PC-9 (cell line): ENCODE measurements around the gene DHX8. TPM values are rescaled to one million over a fixed set of nuclear protein-coding genes. Genes with fewer than 3 reads are reported as not detected.

ENCODE experiments used
- BruUV-seq: library from RNA; stranded (reverse); fragments of 400-500 nt; replicated peaks from 2 replicates; lab custom pipeline; 2021; lab: Mats Ljungman, UMichigan
- CTCF ChIA-PET: fragments of 300-600 bp; sonication (Branson Sonifier 250); formaldehyde crosslinking; loops from one replicate; lab custom pipeline; 2022; ENCODE audit warnings: antibody characterized with exemption; lab: Charles Lee
- POLR2A ChIA-PET: fragments of 300-600 bp; sonication (Branson Sonifier 250); formaldehyde crosslinking; loops from one replicate; lab custom pipeline; 2022; ENCODE audit warnings: antibody characterized with exemption; ENCODE audit not compliant: unreplicated experiment; lab: Charles Lee
- DNase-seq, 2 experiments: peaks; one replicate each; pipeline versions ENCODE4 v3.0.0 to v3.0.0-alpha.2; 2015 to 2022; ENCODE audit warnings: mixed read lengths in 1 of 2
- H2AFZ ChIP-seq: fragments of 200-600 bp; sonication (generic); 2 replicates; pipeline ENCODE4 v1.8.1; 2017; ENCODE audit warnings: antibody characterized with exemption
- H3F3A ChIP-seq: fragments of 200-600 bp; sonication (generic); 2 replicates; pipeline ENCODE4 v1.8.1; 2017; ENCODE audit warnings: antibody characterized with exemption, mild to moderate bottlenecking, low read depth; ENCODE audit not compliant: insufficient read depth
- H3K27ac ChIP-seq: fragments of 200-600 bp; sonication (generic); 2 replicates; pipeline ENCODE4 v1.6.1; 2016; ENCODE audit warnings: mixed run types
- H3K27me3 ChIP-seq: fragments of 200-600 bp; sonication (generic); 2 replicates; pipeline ENCODE4 v1.6.1; 2016; ENCODE audit warnings: low read depth, mixed run types; ENCODE audit not compliant: insufficient read depth
- H3K36me3 ChIP-seq: fragments of 200-600 bp; sonication (generic); 2 replicates; pipeline ENCODE4 v1.6.1; 2016; ENCODE audit warnings: low read depth, mixed run types
- H3K4me1 ChIP-seq: fragments of 200-600 bp; sonication (generic); replicated peaks from 2 replicates; pipeline ENCODE4 v1.6.1; 2016; ENCODE audit warnings: mixed run types; ENCODE audit not compliant: insufficient read depth
- H3K4me2 ChIP-seq: fragments of 200-600 bp; sonication (generic); 2 replicates; pipeline ENCODE4 v1.6.1; 2017; ENCODE audit warnings: mixed run types
- H3K4me3 ChIP-seq: fragments of 200-600 bp; sonication (generic); 2 replicates; pipeline ENCODE4 v1.6.1; 2016; ENCODE audit warnings: mixed run types
- H3K79me2 ChIP-seq: fragments of 200-600 bp; sonication (generic); 2 replicates; pipeline ENCODE4 v1.6.1; 2017; ENCODE audit warnings: low read depth, mixed run types
- H3K9me2 ChIP-seq: fragments of 200-600 bp; sonication (generic); 2 replicates; pipeline ENCODE4 v1.8.1; 2017; ENCODE audit warnings: mild to moderate bottlenecking; ENCODE audit not compliant: insufficient read depth
- H3K9me3 ChIP-seq: fragments of 200-600 bp; sonication (generic); 2 replicates; pipeline ENCODE4 v1.8.1; 2016; ENCODE audit warnings: low read depth; ENCODE audit not compliant: insufficient read depth
- H4K20me1 ChIP-seq: fragments of 200-600 bp; sonication (generic); 2 replicates; pipeline ENCODE4 v1.8.1; 2017; ENCODE audit not compliant: insufficient read depth
- EZH2 ChIP-seq: fragments of 200-600 bp; sonication (generic); IDR thresholded peaks from 2 replicates; pipeline ENCODE4 v1.8.0; 2017; ENCODE audit warnings: antibody characterized with exemption, low read depth
- intact Hi-C: fragments of 100-400 bp; cut with micrococcal nuclease; formaldehyde crosslinking; loops from one replicate; pipeline ENCODE4 v1.10.0; 2022; ENCODE audit not compliant: unreplicated experiment
- total RNA-seq: library from RNA; stranded (reverse); gene quantifications from 2 replicates; pipeline ENCODE4 v1.2.3, GENCODE V29; 2021
- TF ChIP-seq, protein P1 (sequence below): fragments of 200-600 bp; sonication (generic); conservative IDR thresholded peaks from 2 replicates; pipeline ENCODE4 v1.6.1; 2017; ENCODE audit warnings: mixed run types, antibody characterized with exemption, mild to moderate bottlenecking, moderate library complexity

Gene DHX8
- total RNA-seq, 1 experiment from 2014 or later, result 55.4 TPM

GRCh38 chr17:43438626-43439025 lies 45.1 kb upstream of the DHX8 start:
- no peak overlapping the region for H3K4me2 ChIP-seq
- no peaks in the 10 kb centered on the region for H3K9me2 ChIP-seq
- H2AFZ ChIP-seq, result no peak overlapping the region
- H4K20me1 ChIP-seq, result no peaks in the 10 kb centered on the region
- peaks cover 9% of the 10 kb centered on the region; the same call in 1 of the 2 replicates for H3F3A ChIP-seq
- ChIA-PET CTCF (no interaction called here), POLR2A (no interaction called here)
- no TSS peak for BruUV-seq
- intact Hi-C loops, result no loop called here
- H3K9me3 ChIP-seq, result no peaks in the 10 kb centered on the region
- H3K27me3 ChIP-seq, result no peaks in the 10 kb centered on the region
- H3K27ac ChIP-seq, result no peak overlapping the region
- TF ChIP-seq, protein P1, sequence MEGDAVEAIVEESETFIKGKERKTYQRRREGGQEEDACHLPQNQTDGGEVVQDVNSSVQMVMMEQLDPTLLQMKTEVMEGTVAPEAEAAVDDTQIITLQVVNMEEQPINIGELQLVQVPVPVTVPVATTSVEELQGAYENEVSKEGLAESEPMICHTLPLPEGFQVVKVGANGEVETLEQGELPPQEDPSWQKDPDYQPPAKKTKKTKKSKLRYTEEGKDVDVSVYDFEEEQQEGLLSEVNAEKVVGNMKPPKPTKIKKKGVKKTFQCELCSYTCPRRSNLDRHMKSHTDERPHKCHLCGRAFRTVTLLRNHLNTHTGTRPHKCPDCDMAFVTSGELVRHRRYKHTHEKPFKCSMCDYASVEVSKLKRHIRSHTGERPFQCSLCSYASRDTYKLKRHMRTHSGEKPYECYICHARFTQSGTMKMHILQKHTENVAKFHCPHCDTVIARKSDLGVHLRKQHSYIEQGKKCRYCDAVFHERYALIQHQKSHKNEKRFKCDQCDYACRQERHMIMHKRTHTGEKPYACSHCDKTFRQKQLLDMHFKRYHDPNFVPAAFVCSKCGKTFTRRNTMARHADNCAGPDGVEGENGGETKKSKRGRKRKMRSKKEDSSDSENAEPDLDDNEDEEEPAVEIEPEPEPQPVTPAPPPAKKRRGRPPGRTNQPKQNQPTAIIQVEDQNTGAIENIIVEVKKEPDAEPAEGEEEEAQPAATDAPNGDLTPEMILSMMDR, result no peak
- no peak for TF ChIP-seq EZH2
- H3K4me3 ChIP-seq, result no peak overlapping the region
- no peak for DNase-seq
- H3K36me3 ChIP-seq, result no peaks in the 10 kb centered on the region
- H3K4me1 ChIP-seq, result peaks cover 9% of the 10 kb centered on the region
- no peaks in the 10 kb centered on the region for H3K79me2 ChIP-seq

DNA sequence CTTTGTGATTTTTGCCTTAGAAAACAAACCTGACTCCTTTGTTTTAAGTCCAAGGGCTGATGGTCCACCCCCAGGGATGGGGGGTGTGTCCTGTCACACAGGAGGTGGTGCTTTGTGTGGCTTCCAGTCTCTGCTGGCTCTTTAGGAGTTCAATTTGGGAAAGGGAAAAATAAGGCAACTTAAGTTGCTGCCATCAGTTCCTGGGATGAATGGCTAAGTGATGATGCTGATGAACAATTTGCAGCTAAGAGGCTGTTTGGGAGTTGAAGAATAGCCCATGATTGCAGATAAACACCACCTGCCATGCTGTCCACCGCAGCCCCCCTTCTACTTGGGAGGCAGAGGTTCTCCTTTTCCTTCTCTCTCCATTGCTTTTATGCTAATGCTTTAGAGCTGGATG lies 44.7 kb upstream of the DHX8 start:
- POLR2A ChIA-PET, result no interaction called here
- Histone ChIP-seq H3K27me3 (no peaks in the 10 kb centered on the region), H3K4me1 (peaks cover 9% of the 10 kb centered on the region), H3K79me2 (no peaks in the 10 kb centered on the region), H3K27ac (no peak overlapping the region), H3F3A (peaks cover 9% of the 10 kb centered on the region; the same call in 1 of the 2 replicates), H3K36me3 (no peaks in the 10 kb centered on the region), H3K9me3 (no peaks in the 10 kb centered on the region), H4K20me1 (no peaks in the 10 kb centered on the region), H2AFZ (no peak overlapping the region), H3K9me2 (no peaks in the 10 kb centered on the region), H3K4me2 (no peak overlapping the region), H3K4me3 (no peak overlapping the region)
- CTCF ChIA-PET, result no interaction called here
- intact Hi-C loops, result no loop called here
- DNase-seq, result no peak
- BruUV-seq, result no TSS peak
- no peak for TF ChIP-seq EZH2

DNA sequence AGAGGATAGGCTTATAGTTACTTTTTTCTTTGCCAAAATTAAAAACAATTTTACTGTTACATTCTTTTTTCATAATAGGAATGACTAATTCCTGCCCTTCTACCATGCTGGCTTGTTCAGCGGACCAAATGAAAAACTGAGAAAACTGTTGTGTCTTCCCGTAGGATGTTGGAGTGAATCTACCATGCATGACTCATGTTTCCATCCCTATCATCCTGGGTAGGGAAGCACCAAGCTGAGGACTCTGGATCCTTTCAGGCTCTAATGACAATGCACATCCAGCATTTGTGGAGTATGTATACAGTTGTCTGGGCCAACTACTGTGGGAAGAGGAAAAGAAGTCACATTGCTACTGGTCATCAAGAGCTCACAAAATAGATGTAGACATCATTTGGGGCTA lies 41.1 kb upstream of the DHX8 start:
- ChIA-PET POLR2A (interaction anchor here (0.6 kb wide), 1 partner anchor 103 kb away, joined by 5 read pairs; no protein-coding TSS in a partner anchor), CTCF (no interaction called here)
- no peaks in the 10 kb centered on the region for H4K20me1 ChIP-seq
- no TSS peak for BruUV-seq
- TF ChIP-seq EZH2, result no peak
- TF ChIP-seq, protein P1, result no peak
- H2AFZ ChIP-seq, result no peak overlapping the region
- H3F3A ChIP-seq, result 0 out of 2 replicates have a peak, but pooled peaks cover 6% of the 10 kb centered on the region
- no peaks in the 10 kb centered on the region for H3K4me1 ChIP-seq
- H3K4me3 ChIP-seq, result no peak overlapping the region
- intact Hi-C loops, result no loop called here
- no peaks in the 10 kb centered on the region for H3K9me3 ChIP-seq
- no peak for DNase-seq
- H3K79me2 ChIP-seq, result no peaks in the 10 kb centered on the region
- no peaks in the 10 kb centered on the region for H3K27me3 ChIP-seq
- no peaks in the 10 kb centered on the region for H3K36me3 ChIP-seq
- no peak overlapping the region for H3K4me2 ChIP-seq
- no peaks in the 10 kb centered on the region for H3K9me2 ChIP-seq
- H3K27ac ChIP-seq, result no peak overlapping the region

- TF ChIP-seq, protein P1, result no peak
- no peak for TF ChIP-seq EZH2
- no TSS peak for BruUV-seq
- Histone ChIP-seq H3K4me2 (no peak overlapping the region), H3K27ac (no peak overlapping the region), H3K36me3 (no peaks in the 10 kb centered on the region), H3K4me1 (no peaks in the 10 kb centered on the region), H3K27me3 (no peaks in the 10 kb centered on the region), H3K9me2 (no peaks in the 10 kb centered on the region), H2AFZ (no peak overlapping the region), H4K20me1 (no peaks in the 10 kb centered on the region), H3K9me3 (no peaks in the 10 kb centered on the region), H3K79me2 (no peaks in the 10 kb centered on the region), H3F3A (0 out of 2 replicates have a peak, but pooled peaks cover 6% of the 10 kb centered on the region), H3K4me3 (no peak overlapping the region)
- ChIA-PET POLR2A (no interaction called here), CTCF (no interaction called here)
- no peak for DNase-seq
- intact Hi-C loops, result no loop called here
These were observed 40.4 kb upstream of the DHX8 start for GRCh38 chr17:43443381-43443780.
